ENCODE results near the gene PTPRM. TPM values are rescaled to one million over a fixed set of nuclear protein-coding genes. Genes with fewer than 3 reads are reported as not detected.
A peak's percentile ranks its signal among the peaks of the same experiment; 100 is the strongest.

PTPRM gene
- total RNA-seq, 1 experiment from 2014 or later, result 1.4 TPM

- DNase-seq (ENCODE audit: low spot score), result no peak
Measured at GRCh38 chr18:8385400-8385799, 818.3 kb downstream of the PTPRM start.

- no peak for DNase-seq (ENCODE audit: low spot score)
Measured at GRCh38 chr18:8386669-8387380, 819.7 kb downstream of the PTPRM start.

GRCh38 chr18:8389391-8390340 is 822.5 kb downstream of the PTPRM start:
- peak; percentile 84 for DNase-seq (ENCODE audit: low spot score)

- no peak for DNase-seq (ENCODE audit: low spot score)
Measured at GRCh38 chr18:8391068-8391467, 824.0 kb downstream of the PTPRM start.

- no peak for DNase-seq (ENCODE audit: low spot score)
Measured at GRCh38 chr18:8396254-8396653, 829.1 kb downstream of the PTPRM start.

- DNase-seq (ENCODE audit: low spot score), result no peak
Measured at GRCh38 chr18:8397034-8397433, 829.9 kb downstream of the PTPRM start.

- DNase-seq (ENCODE audit: low spot score), result no peak
Measured at GRCh38 chr18:8399138-8399537, 832.0 kb downstream of the PTPRM start.

GRCh38 chr18:8400193-8400752 is 833.2 kb downstream of the PTPRM start:
- no peak for DNase-seq (ENCODE audit: low spot score)

- no peak for DNase-seq (ENCODE audit: low spot score)
Measured at GRCh38 chr18:8400825-8401224, 833.7 kb downstream of the PTPRM start.

GRCh38 chr18:8401606-8402005 is 834.5 kb downstream of the PTPRM start:
- no peak for DNase-seq (ENCODE audit: low spot score)

- DNase-seq (ENCODE audit: low spot score), result no peak
Measured at GRCh38 chr18:8402237-8402636, 835.1 kb downstream of the PTPRM start.

- DNase-seq (ENCODE audit: low spot score), result no peak
Measured at GRCh38 chr18:8403713-8404112, 836.6 kb downstream of the PTPRM start.

- no peak for DNase-seq (ENCODE audit: low spot score)
Measured at GRCh38 chr18:8406186-8406867, 839.2 kb downstream of the PTPRM start.

- no peak for DNase-seq (ENCODE audit: low spot score)
Measured at GRCh38 chr18:8406868-8407250, 839.7 kb downstream of the PTPRM start.

- DNase-seq (ENCODE audit: low spot score), result no peak
Measured at GRCh38 chr18:8409151-8409550, 842.0 kb downstream of the PTPRM start.

GRCh38 chr18:8411492-8411891 is 844.4 kb downstream of the PTPRM start:
- DNase-seq (ENCODE audit: low spot score), result no peak

GRCh38 chr18:8412117-8412516 is 845.0 kb downstream of the PTPRM start:
- no peak for DNase-seq (ENCODE audit: low spot score)

- DNase-seq (ENCODE audit: low spot score), result no peak
Measured at GRCh38 chr18:8413189-8413588, 846.1 kb downstream of the PTPRM start.

- no peak for DNase-seq (ENCODE audit: low spot score)
Measured at GRCh38 chr18:8413751-8414150, 846.6 kb downstream of the PTPRM start.

GRCh38 chr18:8416212-8417019 is 849.3 kb downstream of the PTPRM start:
- peak; percentile 16 for DNase-seq (ENCODE audit: low spot score)

- DNase-seq (ENCODE audit: low spot score), result no peak
Measured at GRCh38 chr18:8422391-8422790, 855.3 kb downstream of the PTPRM start.

Data from HT-29 (cell line).